ENCODE results near the gene GHDC.

Gene GHDC

GRCh38 chr17:42183741-42184711 lies 10.3 kb downstream of the GHDC start:
- DNase-seq (ENCODE audit: low read depth in 3 of 3, low spot score in 1 of 3): peak; percentile 36 to 69 (median 52)

GRCh38 chr17:42182927-42183734 lies 11.2 kb downstream of the GHDC start:
- no peak for DNase-seq (ENCODE audit: low read depth in 3 of 3, low spot score in 1 of 3)

DNA sequence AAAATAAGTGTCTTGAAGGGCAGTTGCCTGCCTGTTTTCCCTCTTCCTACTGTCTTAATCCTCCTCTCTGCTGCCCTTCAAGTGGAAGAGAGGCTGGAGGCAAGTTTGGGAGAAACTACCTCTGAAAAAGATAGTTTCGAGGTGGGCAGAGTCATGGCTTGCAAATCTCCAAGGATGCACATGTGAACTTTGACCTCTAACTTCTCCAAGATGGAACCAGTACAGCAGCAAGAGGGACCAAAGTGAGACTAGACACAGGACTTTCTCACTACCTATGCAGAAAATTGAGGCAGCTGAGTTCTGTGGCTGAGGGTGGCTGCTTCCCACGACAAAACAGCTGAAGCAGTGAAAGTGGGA lies 12.5 kb downstream of the GHDC start:
- no peak for DNase-seq (ENCODE audit: low read depth in 3 of 3, low spot score in 1 of 3)

DNA sequence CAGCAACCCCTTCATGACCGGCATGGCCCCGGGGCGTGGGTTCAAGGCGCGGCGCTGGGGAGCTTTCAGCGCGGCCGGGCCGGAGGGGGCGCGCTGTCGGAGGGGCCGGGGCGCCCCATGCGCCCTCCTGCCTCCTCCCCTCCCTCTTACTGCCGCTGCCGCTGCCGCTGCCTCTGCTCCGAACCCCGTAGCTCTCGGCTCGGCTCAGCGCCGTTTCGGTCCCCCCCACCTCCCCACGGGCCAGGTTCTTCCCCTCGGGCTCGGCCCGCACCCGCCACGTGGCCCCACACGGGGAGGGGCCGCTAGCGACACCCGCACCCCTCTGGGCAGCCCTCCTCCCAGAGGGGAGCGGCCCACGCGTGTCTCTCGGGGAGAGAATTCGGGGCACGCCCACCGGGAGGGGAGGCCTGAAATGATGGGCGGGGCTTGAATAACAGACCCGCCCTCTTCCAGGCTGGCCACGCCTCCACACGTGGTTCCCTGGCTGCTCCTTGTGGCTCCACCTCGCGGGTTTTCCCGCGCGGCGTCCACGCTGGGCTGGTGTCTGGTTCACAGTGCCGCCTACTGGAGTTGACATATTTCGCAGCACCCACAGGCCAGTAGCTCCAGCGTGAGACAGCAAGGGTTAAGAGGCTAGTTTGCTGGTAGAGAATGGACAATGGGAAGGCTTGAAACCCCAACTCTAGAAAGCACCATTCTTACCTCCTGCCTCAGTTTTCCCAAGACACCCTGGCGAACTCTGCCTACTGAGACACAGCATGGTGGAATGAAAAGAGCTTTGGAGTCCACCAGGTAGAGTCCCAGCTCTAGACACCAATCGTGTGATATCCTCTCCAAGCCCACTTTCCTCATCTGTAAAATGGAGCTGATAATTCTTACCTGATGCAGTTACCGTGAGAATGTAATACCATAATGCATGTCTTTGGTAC lies 13.1 kb downstream of the GHDC start, which contains the start of gene KCNH4:
KCNH4 (minus strand) TSS at position 221 of the 929 bp plus-strand sequence; CDS start at position 24, 197 bp downstream.
- peak; percentile 60 to 85 (median 74) for DNase-seq (ENCODE audit: low read depth in 3 of 3, low spot score in 1 of 3)

DNA sequence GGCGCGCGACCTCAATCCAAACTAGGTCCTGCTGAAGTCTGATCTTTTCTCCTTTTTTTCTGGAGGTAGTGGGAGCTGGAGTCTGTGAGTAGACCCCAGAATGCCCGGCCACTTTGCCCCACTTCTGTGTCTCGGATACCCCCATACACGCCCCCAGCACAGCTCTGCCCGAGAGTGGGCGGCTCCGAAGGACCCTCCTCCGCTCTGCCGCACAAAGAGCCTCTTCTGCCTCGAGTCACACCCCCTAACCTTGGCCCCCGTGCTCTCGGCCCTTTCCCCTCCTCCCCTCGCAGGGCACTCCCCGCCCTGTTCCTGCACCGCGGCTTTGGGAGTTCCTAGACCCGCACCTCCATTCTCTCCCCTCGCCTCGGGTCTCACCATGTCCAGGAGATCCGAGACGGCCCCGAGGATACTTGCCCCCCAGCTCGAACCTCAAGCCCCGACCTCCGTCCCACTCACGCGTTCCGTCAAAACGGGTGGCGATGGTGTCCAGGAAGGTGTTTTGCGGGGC lies 13.8 kb downstream of the GHDC start:
- no peak for DNase-seq (ENCODE audit: low read depth in 3 of 3, low spot score in 1 of 3)

DNA sequence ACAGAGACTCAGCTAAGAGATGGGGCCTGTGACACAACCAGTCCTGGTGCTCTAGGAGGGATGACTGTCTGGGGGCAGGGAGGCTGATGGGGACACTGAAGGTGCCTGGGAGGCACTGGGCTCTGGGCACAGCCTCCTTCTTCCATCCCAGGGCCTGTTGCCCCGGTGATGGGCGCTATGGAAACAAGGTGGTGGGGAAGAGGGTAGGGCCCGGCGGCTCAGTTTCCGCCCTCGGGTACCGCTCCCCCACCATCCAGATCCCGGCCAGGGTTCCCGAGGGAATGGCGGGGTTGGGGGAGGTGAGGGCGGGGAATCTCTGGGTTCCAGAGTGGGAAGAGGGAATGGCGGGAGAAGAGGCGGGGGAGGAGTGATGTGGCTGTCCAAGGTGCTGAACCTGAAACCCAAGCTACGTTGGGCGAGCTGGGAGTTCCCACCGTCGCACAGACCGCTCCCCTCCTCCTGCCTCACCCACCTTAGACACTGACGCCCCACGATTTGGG lies 14.3 kb downstream of the GHDC start:
- DNase-seq (ENCODE audit: low read depth in 3 of 3, low spot score in 1 of 3): no peak

GRCh38 chr17:42179335-42179734 lies 15.0 kb downstream of the GHDC start:
- no peak for DNase-seq (ENCODE audit: low read depth in 3 of 3, low spot score in 1 of 3)

DNA sequence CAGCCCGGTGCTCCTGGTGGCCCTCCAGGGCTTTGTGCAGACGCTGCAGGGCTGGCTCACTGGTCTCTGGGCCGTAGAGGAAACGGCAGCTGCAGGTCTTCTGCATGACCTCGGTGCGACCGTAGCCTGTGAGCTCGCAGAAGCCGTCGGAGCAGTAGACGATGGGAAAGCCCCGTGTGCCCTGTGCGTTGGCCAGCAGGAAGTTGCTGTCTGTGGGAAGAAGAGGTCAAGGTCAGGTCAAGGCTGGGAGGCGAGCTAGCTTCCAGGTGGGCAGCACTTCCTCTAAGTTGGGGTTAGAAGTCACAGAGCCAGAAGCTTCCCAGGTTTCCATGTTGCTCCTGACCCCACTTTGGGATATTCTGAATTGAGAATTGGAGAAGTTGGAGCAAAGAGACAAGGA lies 15.5 kb downstream of the GHDC start:
- DNase-seq (ENCODE audit: low read depth in 3 of 3, low spot score in 1 of 3): no peak

GRCh38 chr17:42177684-42178083 lies 16.6 kb downstream of the GHDC start:
- no peak for DNase-seq (ENCODE audit: low read depth in 3 of 3, low spot score in 1 of 3)

DNA sequence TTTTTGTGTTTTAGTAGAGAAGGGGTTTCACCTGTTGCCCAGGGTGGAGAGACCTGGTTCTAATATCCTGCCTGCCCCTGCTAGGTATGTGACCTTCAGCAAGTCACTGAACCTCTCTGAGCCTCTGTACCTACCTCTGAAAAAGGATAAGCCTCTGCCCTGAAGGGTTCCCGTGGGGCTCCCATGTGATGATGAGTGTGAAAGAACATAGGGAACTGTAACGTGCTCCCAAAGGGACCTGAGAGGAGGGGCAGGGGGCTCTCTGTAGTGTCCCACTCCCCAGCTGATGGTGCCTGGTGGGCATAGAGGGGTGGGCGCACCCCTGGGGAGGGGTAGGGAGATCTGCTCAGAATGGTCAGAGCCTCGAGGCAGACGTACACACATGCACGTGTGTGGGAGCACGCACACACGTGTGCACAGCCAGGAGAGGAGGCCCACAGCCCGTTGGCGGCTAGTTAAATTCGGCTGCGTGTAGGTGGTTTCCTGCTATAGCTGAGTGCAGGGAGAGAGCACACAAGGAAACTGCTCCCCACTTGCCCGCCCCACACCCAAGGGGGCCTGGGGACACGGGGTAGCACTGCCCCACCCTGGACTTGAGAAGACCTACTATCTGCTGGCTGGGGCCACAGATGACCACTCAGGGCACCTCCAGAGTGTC lies 20.0 kb downstream of the GHDC start:
- DNase-seq (ENCODE audit: low read depth in 3 of 3, low spot score in 1 of 3): no peak

DNA sequence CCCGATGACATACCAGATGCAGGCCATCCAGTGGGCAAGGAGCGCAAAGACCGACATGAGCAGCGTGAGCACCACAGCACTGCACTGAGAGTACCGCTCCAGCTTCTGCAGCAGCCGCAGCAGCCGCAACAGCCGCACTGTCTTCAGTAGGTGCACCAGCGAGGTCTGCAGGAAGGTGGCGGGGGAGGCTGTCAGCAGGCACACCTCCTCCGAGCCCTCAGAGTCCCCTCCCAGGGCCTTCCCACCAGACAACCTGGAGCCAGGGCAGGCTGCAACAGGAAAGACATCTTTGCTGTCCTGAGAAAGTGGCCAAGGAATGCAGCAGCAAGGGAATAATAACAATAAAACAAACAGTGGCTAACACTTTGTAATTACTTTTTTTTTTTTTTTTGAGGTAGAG lies 22.5 kb downstream of the GHDC start:
- no peak for DNase-seq (ENCODE audit: low read depth in 3 of 3, low spot score in 1 of 3)

GRCh38 chr17:42169351-42169750 lies 24.9 kb downstream of the GHDC start:
- DNase-seq (ENCODE audit: low read depth in 3 of 3, low spot score in 1 of 3): no peak

- no peak for DNase-seq (ENCODE audit: low read depth in 3 of 3, low spot score in 1 of 3)
Measured at GRCh38 chr17:42167807-42168206, 26.5 kb downstream of the GHDC start.

- no peak for DNase-seq (ENCODE audit: low read depth in 3 of 3, low spot score in 1 of 3)
Measured at GRCh38 chr17:42166196-42166763, 28.0 kb downstream of the GHDC start.

DNA sequence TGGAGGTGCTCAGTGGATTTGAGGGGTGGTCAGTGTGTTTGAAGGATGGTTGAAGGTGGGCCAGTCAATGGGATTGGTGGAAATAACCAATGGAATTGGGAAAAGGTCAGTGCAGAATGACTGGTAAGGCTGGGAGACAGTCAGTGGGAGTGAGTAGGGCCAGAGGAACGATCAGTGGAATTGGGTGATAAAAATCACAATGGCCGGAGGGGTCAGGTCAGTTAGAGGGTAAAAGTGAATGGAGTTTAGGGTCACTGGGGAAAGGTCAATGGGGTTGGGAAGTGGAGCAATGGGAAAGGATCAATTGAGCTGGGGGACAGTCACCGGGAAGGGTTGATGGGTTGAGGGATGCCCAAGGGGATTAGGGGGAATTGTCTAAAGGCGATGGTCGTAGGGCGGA lies 28.5 kb downstream of the GHDC start:
- DNase-seq (ENCODE audit: low read depth in 3 of 3, low spot score in 1 of 3): no peak

GRCh38 chr17:42163696-42164407 lies 30.4 kb downstream of the GHDC start:
- no peak for DNase-seq (ENCODE audit: low read depth in 3 of 3, low spot score in 1 of 3)

GRCh38 chr17:42163113-42163512 lies 31.2 kb downstream of the GHDC start:
- peak in 1 of 3 donors; percentile 33 for DNase-seq (ENCODE audit: low read depth in 3 of 3, low spot score in 1 of 3)

DNA sequence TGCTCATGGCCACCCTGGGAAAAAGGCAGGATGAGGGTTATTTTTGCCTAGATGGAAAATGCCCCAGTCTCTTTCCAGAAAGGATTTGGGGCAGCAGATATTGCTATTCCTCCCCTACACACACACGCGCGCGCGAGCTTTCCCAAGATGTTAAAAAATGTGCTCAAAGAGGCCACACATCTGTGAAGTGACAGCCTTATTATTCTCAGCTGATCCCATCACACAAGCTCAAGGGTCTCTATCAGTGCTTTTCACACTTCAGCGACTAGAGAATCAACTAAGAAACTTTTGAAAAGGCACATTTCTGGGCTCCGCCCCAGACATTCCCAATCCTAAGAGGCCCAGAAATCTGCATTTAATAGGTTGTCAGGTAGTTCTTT lies 33.8 kb downstream of the GHDC start:
- DNase-seq (ENCODE audit: low read depth in 3 of 3, low spot score in 1 of 3): no peak
